Measurements from ENCODE around the gene TMEM131.
"Not testable (repeated sequence)": the region's sequence is repeated elsewhere in the genome, so short reads cannot be mapped to it uniquely, and the experiment has no call there.

- TF ChIP-seq, protein P1, sequence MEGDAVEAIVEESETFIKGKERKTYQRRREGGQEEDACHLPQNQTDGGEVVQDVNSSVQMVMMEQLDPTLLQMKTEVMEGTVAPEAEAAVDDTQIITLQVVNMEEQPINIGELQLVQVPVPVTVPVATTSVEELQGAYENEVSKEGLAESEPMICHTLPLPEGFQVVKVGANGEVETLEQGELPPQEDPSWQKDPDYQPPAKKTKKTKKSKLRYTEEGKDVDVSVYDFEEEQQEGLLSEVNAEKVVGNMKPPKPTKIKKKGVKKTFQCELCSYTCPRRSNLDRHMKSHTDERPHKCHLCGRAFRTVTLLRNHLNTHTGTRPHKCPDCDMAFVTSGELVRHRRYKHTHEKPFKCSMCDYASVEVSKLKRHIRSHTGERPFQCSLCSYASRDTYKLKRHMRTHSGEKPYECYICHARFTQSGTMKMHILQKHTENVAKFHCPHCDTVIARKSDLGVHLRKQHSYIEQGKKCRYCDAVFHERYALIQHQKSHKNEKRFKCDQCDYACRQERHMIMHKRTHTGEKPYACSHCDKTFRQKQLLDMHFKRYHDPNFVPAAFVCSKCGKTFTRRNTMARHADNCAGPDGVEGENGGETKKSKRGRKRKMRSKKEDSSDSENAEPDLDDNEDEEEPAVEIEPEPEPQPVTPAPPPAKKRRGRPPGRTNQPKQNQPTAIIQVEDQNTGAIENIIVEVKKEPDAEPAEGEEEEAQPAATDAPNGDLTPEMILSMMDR (IDR thresholded peaks at IDR 0.05) = not testable (repeated sequence)
- not testable (repeated sequence) for TF ChIP-seq ATF3 (CRISPR knock-in tag; conservative IDR thresholded peaks at IDR 0.05); NR3C1 (CRISPR knock-in tag; conservative IDR thresholded peaks at IDR 0.05; ENCODE audit: low read depth)
- TF ChIP-seq, protein P2, sequence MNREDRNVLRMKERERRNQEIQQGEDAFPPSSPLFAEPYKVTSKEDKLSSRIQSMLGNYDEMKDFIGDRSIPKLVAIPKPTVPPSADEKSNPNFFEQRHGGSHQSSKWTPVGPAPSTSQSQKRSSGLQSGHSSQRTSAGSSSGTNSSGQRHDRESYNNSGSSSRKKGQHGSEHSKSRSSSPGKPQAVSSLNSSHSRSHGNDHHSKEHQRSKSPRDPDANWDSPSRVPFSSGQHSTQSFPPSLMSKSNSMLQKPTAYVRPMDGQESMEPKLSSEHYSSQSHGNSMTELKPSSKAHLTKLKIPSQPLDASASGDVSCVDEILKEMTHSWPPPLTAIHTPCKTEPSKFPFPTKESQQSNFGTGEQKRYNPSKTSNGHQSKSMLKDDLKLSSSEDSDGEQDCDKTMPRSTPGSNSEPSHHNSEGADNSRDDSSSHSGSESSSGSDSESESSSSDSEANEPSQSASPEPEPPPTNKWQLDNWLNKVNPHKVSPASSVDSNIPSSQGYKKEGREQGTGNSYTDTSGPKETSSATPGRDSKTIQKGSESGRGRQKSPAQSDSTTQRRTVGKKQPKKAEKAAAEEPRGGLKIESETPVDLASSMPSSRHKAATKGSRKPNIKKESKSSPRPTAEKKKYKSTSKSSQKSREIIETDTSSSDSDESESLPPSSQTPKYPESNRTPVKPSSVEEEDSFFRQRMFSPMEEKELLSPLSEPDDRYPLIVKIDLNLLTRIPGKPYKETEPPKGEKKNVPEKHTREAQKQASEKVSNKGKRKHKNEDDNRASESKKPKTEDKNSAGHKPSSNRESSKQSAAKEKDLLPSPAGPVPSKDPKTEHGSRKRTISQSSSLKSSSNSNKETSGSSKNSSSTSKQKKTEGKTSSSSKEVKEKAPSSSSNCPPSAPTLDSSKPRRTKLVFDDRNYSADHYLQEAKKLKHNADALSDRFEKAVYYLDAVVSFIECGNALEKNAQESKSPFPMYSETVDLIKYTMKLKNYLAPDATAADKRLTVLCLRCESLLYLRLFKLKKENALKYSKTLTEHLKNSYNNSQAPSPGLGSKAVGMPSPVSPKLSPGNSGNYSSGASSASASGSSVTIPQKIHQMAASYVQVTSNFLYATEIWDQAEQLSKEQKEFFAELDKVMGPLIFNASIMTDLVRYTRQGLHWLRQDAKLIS (CRISPR knock-in tag; IDR thresholded peaks at IDR 0.05; ENCODE audit: borderline replicate concordance) = not testable (repeated sequence)
Observed at GRCh38 chr2:98022067-98022466, 26.3 kb upstream of the TMEM131 start.

All from WTC11 (cell line).